Neural progenitor cell (in vitro differentiated cells): Measurements from ENCODE around the gene OFD1.

Experiments
- EZH2 ChIP-seq: fragments of 200-600 bp; sonication (generic); IDR thresholded peaks from 2 replicates; pipeline ENCODE4 v1.6.1; 2017; ENCODE audit warnings: antibody characterized with exemption, mild to moderate bottlenecking, moderate library complexity
- TF ChIP-seq, protein P1 (sequence below): fragments of 200-600 bp; sonication (generic); IDR thresholded peaks from 2 replicates; pipeline ENCODE4 v1.5.1; 2017; ENCODE audit warnings: antibody characterized with exemption, mild to moderate bottlenecking

DNA sequence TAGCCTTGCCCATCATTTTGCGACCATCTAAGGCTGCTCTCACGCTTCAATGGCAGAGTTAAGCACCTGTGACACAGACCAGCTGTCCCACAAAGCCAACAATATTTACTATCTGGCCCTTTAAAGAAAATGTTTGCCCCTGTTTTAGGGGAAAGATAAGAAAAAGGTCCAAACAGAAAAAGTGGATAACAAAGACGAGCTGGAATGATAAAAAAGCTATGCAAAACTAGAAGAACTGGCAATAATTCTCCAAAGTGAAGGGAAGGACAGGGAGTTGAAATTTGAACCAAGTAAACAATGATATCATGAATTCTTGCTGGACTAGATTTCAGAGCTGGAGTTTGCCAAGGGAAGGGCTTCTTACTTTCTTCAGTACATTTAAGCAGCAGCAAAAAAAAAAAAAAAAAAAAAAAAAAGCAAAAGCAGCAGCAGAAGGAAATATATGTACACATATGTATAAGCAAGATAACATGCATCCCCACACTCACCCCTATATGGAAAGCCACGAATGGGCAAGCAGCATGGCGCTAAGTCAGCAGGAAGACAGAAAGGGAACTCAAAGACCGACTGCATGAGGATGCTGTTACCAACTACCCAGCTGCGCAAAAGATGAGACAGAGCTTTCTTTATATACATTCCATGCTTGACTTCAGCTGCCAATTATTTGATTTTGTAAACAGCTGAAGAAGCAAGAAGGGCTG lies 12.6 kb upstream of the OFD1 start:
- TF ChIP-seq, protein P1, sequence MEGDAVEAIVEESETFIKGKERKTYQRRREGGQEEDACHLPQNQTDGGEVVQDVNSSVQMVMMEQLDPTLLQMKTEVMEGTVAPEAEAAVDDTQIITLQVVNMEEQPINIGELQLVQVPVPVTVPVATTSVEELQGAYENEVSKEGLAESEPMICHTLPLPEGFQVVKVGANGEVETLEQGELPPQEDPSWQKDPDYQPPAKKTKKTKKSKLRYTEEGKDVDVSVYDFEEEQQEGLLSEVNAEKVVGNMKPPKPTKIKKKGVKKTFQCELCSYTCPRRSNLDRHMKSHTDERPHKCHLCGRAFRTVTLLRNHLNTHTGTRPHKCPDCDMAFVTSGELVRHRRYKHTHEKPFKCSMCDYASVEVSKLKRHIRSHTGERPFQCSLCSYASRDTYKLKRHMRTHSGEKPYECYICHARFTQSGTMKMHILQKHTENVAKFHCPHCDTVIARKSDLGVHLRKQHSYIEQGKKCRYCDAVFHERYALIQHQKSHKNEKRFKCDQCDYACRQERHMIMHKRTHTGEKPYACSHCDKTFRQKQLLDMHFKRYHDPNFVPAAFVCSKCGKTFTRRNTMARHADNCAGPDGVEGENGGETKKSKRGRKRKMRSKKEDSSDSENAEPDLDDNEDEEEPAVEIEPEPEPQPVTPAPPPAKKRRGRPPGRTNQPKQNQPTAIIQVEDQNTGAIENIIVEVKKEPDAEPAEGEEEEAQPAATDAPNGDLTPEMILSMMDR, result no peak
- TF ChIP-seq EZH2, result no peak
